ENCODE results near the gene ALX4. TPM values are rescaled to one million over a fixed set of nuclear protein-coding genes. Genes with fewer than 3 reads are reported as not detected.

The ALX4 gene
- total RNA-seq, 1 donor from 2014 or later = not detected

- H3K36me3 Mint-ChIP-seq (ENCODE audit: low read depth) = peaks cover 74% of the 10 kb centered on the region
- H3K27me3 Mint-ChIP-seq = no peaks in the 10 kb centered on the region
- intact Hi-C loops (cut with micrococcal nuclease) = no loop called here
- ChIA-PET CTCF (no interaction called here), POLR2A (no interaction called here)
- ATAC-seq (ENCODE audit: low read depth) (no peak), DNase-seq (no peak)
- no peaks in the 10 kb centered on the region for H3K9me3 Mint-ChIP-seq
- H3K4me1 Mint-ChIP-seq = no peaks in the 10 kb centered on the region
- no peak overlapping the region for H3K4me3 Mint-ChIP-seq
- no peak overlapping the region for H3K27ac Mint-ChIP-seq
- TF ChIP-seq CTCF (IDR thresholded peaks at IDR 0.05) = no peak
Measured at GRCh38 chr11:44243086-44243485, 66.9 kb downstream of the ALX4 start.

GRCh38 chr11:44241851-44242250 is 68.1 kb downstream of the ALX4 start:
- POLR2A ChIA-PET = no interaction called here
- intact Hi-C loops (cut with micrococcal nuclease) = no loop called here
- Mint-ChIP-seq H3K27ac (no peak overlapping the region), H3K9me3 (no peaks in the 10 kb centered on the region), H3K27me3 (no peaks in the 10 kb centered on the region), H3K36me3 (ENCODE audit: low read depth) (peaks cover 78% of the 10 kb centered on the region), H3K4me1 (no peaks in the 10 kb centered on the region), H3K4me3 (no peak overlapping the region)
- ATAC-seq (ENCODE audit: low read depth) (no peak), DNase-seq (no peak)
- TF ChIP-seq CTCF (IDR thresholded peaks at IDR 0.05) = no peak
- CTCF ChIA-PET = no interaction called here

- no peak for DNase-seq
- no peaks in the 10 kb centered on the region for H3K9me3 Mint-ChIP-seq
- no peak overlapping the region for H3K27ac Mint-ChIP-seq
- H3K4me1 Mint-ChIP-seq = no peaks in the 10 kb centered on the region
- intact Hi-C loops (cut with micrococcal nuclease) = no loop called here
- H3K27me3 Mint-ChIP-seq = no peaks in the 10 kb centered on the region
- POLR2A ChIA-PET = no interaction called here
- TF ChIP-seq CTCF (IDR thresholded peaks at IDR 0.05) = no peak
- CTCF ChIA-PET = no interaction called here
- no peak overlapping the region for H3K4me3 Mint-ChIP-seq
- H3K36me3 Mint-ChIP-seq (ENCODE audit: low read depth) = peaks cover 62% of the 10 kb centered on the region
- ATAC-seq (ENCODE audit: low read depth) = no peak
Measured at GRCh38 chr11:44237156-44237555, 72.8 kb downstream of the ALX4 start.

- DNase-seq = no peak
- POLR2A ChIA-PET = no interaction called here
- H3K9me3 Mint-ChIP-seq = no peaks in the 10 kb centered on the region
- no peaks in the 10 kb centered on the region for H3K27me3 Mint-ChIP-seq
- no peak for TF ChIP-seq CTCF (IDR thresholded peaks at IDR 0.05)
- peaks cover 56% of the 10 kb centered on the region for H3K36me3 Mint-ChIP-seq (ENCODE audit: low read depth)
- no peak for ATAC-seq (ENCODE audit: low read depth)
- intact Hi-C loops (cut with micrococcal nuclease) = no loop called here
- no peak overlapping the region for H3K4me3 Mint-ChIP-seq
- H3K27ac Mint-ChIP-seq = no peak overlapping the region
- H3K4me1 Mint-ChIP-seq = no peaks in the 10 kb centered on the region
- CTCF ChIA-PET = no interaction called here
Measured at GRCh38 chr11:44236296-44236695, 73.6 kb downstream of the ALX4 start.

GRCh38 chr11:44235765-44236201 is 74.2 kb downstream of the ALX4 start:
- ATAC-seq (ENCODE audit: low read depth) = no peak
- H3K4me1 Mint-ChIP-seq = no peaks in the 10 kb centered on the region
- intact Hi-C loops (cut with micrococcal nuclease) = no loop called here
- H3K9me3 Mint-ChIP-seq = no peaks in the 10 kb centered on the region
- H3K27me3 Mint-ChIP-seq = no peaks in the 10 kb centered on the region
- ChIA-PET POLR2A (no interaction called here), CTCF (no interaction called here)
- TF ChIP-seq CTCF (IDR thresholded peaks at IDR 0.05) = no peak
- H3K36me3 Mint-ChIP-seq (ENCODE audit: low read depth) = peaks cover 53% of the 10 kb centered on the region
- DNase-seq = no peak
- H3K27ac Mint-ChIP-seq = no peak overlapping the region
- no peak overlapping the region for H3K4me3 Mint-ChIP-seq

All from activated B cell treated with CpG ODN at 0.5 μM for 24 hours (primary cell).